K562 (cell line): ENCODE measurements around the gene CFP. TPM values are rescaled to one million over a fixed set of nuclear protein-coding genes. Genes with fewer than 3 reads are reported as not detected.

ENCODE experiments used
- DNMT1 ChIP-seq: fragments of 450-650 bp; IDR thresholded peaks from 2 replicates; pipeline ENCODE4 v1.6.1; 2016; ENCODE audit warnings: antibody characterized with exemption, mild to moderate bottlenecking
- JUND ChIP-seq, 2 experiments: IDR thresholded peaks; 2 replicates in 1 of 2; 3 replicates in 1 of 2; pipeline ENCODE4 v1.6.1; 2011; ENCODE audit warnings: borderline replicate concordance in 2 of 2, low read depth in 2 of 2, low read length in 2 of 2, improper control_type of control experiment in 1 of 2, missing biosample characterization in 1 of 2, missing genetic modification characterization in 1 of 2, missing genetic modification reagents in 1 of 2
- MTA3 ChIP-seq: fragments of 450-650 bp; formaldehyde crosslinking; IDR thresholded peaks from 2 replicates; pipeline ENCODE4 v1.6.1; 2017; ENCODE audit warnings: mild to moderate bottlenecking, borderline replicate concordance
- POU5F1 ChIP-seq: fragments of 150-350 bp; IDR thresholded peaks from 2 replicates; pipeline ENCODE4 v1.6.1; 2014; ENCODE audit warnings: borderline replicate concordance, low read length, low read depth, mild to moderate bottlenecking; ENCODE audit not compliant: partially characterized antibody
- PPARD ChIP-seq: fragments of 250-450 bp; sonication (Bioruptor Pico); IDR thresholded peaks from 2 replicates; pipeline ENCODE4 v1.8.0; 2022; ENCODE audit warnings: inconsistent platforms, mild to moderate bottlenecking, moderate library complexity
- RCOR1 ChIP-seq, 2 experiments: IDR thresholded peaks; 2 replicates each; pipeline ENCODE4 v1.6.1; 2012; ENCODE audit warnings: low read depth in 2 of 2, low read length in 2 of 2, borderline replicate concordance in 1 of 2, improper control_type of control experiment in 1 of 2
- RNF2 ChIP-seq: sonication (generic); IDR thresholded peaks from 2 replicates; pipeline ENCODE4 v1.6.1; 2016
- SIX5 ChIP-seq, 2 experiments: IDR thresholded peaks; 2 replicates each; pipeline ENCODE4 v1.6.1; 2011; ENCODE audit warnings: low read length in 2 of 2, borderline replicate concordance in 1 of 2, low read depth in 1 of 2, mild to moderate bottlenecking in 1 of 2, moderate library complexity in 1 of 2; ENCODE audit not compliant: insufficient read depth in 1 of 2
- SMARCA4 ChIP-seq: fragments of 450-650 bp; IDR thresholded peaks from 2 replicates; pipeline ENCODE4 v1.6.1; 2016
- SMARCA5 ChIP-seq: fragments of 450-650 bp; IDR thresholded peaks from 2 replicates; pipeline ENCODE4 v1.6.1; 2016
- THRA ChIP-seq: fragments of 450-650 bp; IDR thresholded peaks from 2 replicates; pipeline ENCODE4 v1.6.1; 2017; ENCODE audit warnings: mild to moderate bottlenecking, moderate library complexity
- ZBTB9 ChIP-seq: fragments of 450-650 bp; formaldehyde crosslinking; IDR thresholded peaks from 2 replicates; pipeline ENCODE4 v1.4.0; 2020; ENCODE audit warnings: mild to moderate bottlenecking, moderate library complexity
- ZNF143 ChIP-seq: sonication (generic); formaldehyde crosslinking; IDR thresholded peaks from 2 replicates; pipeline ENCODE4 v1.9.0; 2022; ENCODE audit warnings: mild to moderate bottlenecking, missing genetic modification reagents
- ZNF175 ChIP-seq: fragments of 200-800 bp; sonication (Bioruptor generic); IDR thresholded peaks from 2 replicates; pipeline ENCODE4 v1.6.1; 2016; ENCODE audit warnings: low read depth, mild to moderate bottlenecking, missing genetic modification characterization, missing compliant biosample characterization
- ZNF511 ChIP-seq: sonication (generic); formaldehyde crosslinking; IDR thresholded peaks from 2 replicates; pipeline ENCODE4 v1.8.0; 2022; ENCODE audit warnings: mild to moderate bottlenecking, missing genetic modification reagents
- polyA plus RNA-seq, 8 experiments: library from polyadenylated mRNA; depleted of rRNA in 4 of 8; stranded (reverse) in 5 of 8; unstranded in 3 of 8; fragments of >200 nt; fragmentation: Nextera tagmentation in 2 of 8; fragmentation: Illumina TruSeq in 1 of 8; extraction: Ambion mirVana in 2 of 8; extraction: Trizol in 1 of 8; gene quantifications; 2 replicates each; pipeline versions ENCODE4 v1.2.1 to v1.2.3, GENCODE V29; 2011 to 2014; ENCODE audit warnings: inconsistent platforms in 1 of 8, missing spikeins in 1 of 8
- total RNA-seq, 7 experiments: library from RNA; depleted of rRNA in 6 of 7; stranded (reverse); fragments of >200 nt in 6 of 7; fragmentation: Illumina TruSeq in 2 of 7; extraction: Trizol in 2 of 7; gene quantifications; 2 replicates each; pipeline versions ENCODE4 v1.2.1 to v1.2.3, GENCODE V29; 2011 to 2021; ENCODE audit warnings: low replicate concordance in 1 of 7
- TF ChIP-seq, protein P1 (sequence below), 2 experiments: fragments of 450-650 bp; IDR thresholded peaks; 2 replicates each; pipeline ENCODE4 v1.6.1; 2018; ENCODE audit warnings: mild to moderate bottlenecking in 2 of 2, low read depth in 1 of 2; ENCODE audit not compliant: partially characterized antibody in 2 of 2
- TF ChIP-seq, protein P2 (sequence below): fragments of 250-450 bp; sonication (Bioruptor Pico); IDR thresholded peaks from 2 replicates; pipeline ENCODE4 v1.8.0; 2021; ENCODE audit warnings: mild to moderate bottlenecking, moderate library complexity

Gene CFP
- total and polyA plus RNA-seq, 9 of the 15 experiments (the other 6 are each of a cell fraction or from before 2014, with no cell fraction given): 0.18 to 2.0 (median 0.55) TPM

- TF ChIP-seq ZNF511 (CRISPR knock-in tag): no peak
- no peak for TF ChIP-seq THRA
- TF ChIP-seq JUND (IDR thresholded peaks at IDR 0.05; ENCODE audit: borderline replicate concordance, low read depth, low read length): peak; percentile 97
- peak; percentile 94 for TF ChIP-seq JUND (tag; IDR thresholded peaks at IDR 0.05; ENCODE audit: borderline replicate concordance, low read depth, low read length)
- TF ChIP-seq SIX5 (IDR thresholded peaks at IDR 0.05; ENCODE audit: borderline replicate concordance in 1 of 2, insufficient read depth in 1 of 2, low read depth in 1 of 2, low read length in 2 of 2): no peak
- no peak for TF ChIP-seq ZNF143
- no peak for TF ChIP-seq ZBTB9 (CRISPR knock-in tag)
- TF ChIP-seq RNF2: peak; percentile 32; the same call in 1 of the 2 replicates
- TF ChIP-seq DNMT1: no peak
- no peak; the same call in 1 of the 2 replicates for TF ChIP-seq ZNF175
- TF ChIP-seq POU5F1: no peak
- TF ChIP-seq MTA3: 0 out of 2 replicates have a peak, but pooled peaks have one; percentile 41
- no peak for TF ChIP-seq SMARCA5
- TF ChIP-seq SMARCA4: peak; percentile 95
- TF ChIP-seq RCOR1 (IDR thresholded peaks at IDR 0.05; ENCODE audit: borderline replicate concordance in 1 of 2, low read depth in 2 of 2, low read length in 2 of 2): peak in 1 of 2 experiments; percentile 78; a peak in 1 of 4 replicates
- TF ChIP-seq, protein P1, sequence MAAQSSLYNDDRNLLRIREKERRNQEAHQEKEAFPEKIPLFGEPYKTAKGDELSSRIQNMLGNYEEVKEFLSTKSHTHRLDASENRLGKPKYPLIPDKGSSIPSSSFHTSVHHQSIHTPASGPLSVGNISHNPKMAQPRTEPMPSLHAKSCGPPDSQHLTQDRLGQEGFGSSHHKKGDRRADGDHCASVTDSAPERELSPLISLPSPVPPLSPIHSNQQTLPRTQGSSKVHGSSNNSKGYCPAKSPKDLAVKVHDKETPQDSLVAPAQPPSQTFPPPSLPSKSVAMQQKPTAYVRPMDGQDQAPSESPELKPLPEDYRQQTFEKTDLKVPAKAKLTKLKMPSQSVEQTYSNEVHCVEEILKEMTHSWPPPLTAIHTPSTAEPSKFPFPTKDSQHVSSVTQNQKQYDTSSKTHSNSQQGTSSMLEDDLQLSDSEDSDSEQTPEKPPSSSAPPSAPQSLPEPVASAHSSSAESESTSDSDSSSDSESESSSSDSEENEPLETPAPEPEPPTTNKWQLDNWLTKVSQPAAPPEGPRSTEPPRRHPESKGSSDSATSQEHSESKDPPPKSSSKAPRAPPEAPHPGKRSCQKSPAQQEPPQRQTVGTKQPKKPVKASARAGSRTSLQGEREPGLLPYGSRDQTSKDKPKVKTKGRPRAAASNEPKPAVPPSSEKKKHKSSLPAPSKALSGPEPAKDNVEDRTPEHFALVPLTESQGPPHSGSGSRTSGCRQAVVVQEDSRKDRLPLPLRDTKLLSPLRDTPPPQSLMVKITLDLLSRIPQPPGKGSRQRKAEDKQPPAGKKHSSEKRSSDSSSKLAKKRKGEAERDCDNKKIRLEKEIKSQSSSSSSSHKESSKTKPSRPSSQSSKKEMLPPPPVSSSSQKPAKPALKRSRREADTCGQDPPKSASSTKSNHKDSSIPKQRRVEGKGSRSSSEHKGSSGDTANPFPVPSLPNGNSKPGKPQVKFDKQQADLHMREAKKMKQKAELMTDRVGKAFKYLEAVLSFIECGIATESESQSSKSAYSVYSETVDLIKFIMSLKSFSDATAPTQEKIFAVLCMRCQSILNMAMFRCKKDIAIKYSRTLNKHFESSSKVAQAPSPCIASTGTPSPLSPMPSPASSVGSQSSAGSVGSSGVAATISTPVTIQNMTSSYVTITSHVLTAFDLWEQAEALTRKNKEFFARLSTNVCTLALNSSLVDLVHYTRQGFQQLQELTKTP (IDR thresholded peaks at IDR 0.05; ENCODE audit: low read depth in 1 of 2, partially characterized antibody in 2 of 2): peak in 1 of 2 experiments; percentile 66
- TF ChIP-seq PPARD (CRISPR knock-in tag): no peak
- TF ChIP-seq, protein P2, sequence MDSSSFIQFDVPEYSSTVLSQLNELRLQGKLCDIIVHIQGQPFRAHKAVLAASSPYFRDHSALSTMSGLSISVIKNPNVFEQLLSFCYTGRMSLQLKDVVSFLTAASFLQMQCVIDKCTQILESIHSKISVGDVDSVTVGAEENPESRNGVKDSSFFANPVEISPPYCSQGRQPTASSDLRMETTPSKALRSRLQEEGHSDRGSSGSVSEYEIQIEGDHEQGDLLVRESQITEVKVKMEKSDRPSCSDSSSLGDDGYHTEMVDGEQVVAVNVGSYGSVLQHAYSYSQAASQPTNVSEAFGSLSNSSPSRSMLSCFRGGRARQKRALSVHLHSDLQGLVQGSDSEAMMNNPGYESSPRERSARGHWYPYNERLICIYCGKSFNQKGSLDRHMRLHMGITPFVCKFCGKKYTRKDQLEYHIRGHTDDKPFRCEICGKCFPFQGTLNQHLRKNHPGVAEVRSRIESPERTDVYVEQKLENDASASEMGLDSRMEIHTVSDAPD: no peak
Measured at GRCh38 chrX:47662144-47662657, 32.5 kb upstream of the CFP start (continued).
